CD14-positive monocyte (primary cell): ENCODE measurements around the gene NEFH. TPM values are rescaled to one million over a fixed set of nuclear protein-coding genes. Genes with fewer than 3 reads are reported as not detected.

ENCODE experiments used
- DNase-seq, 3 donors: peaks; one replicate each; pipeline ENCODE4 v3.0.0-alpha.2; 2011 to 2022
- H2AFZ ChIP-seq: 2 replicates; pipeline ENCODE4 v1.6.0; 2012; ENCODE audit warnings: mild to moderate bottlenecking, low read depth, low read length, inconsistent platforms; ENCODE audit not compliant: insufficient read depth, poor library complexity, severe bottlenecking
- H3K27ac ChIP-seq, 2 donors: 1 replicate in 1 of 2; 2 replicates in 1 of 2; pipeline ENCODE4 v1.5.1; 2012 to 2013; ENCODE audit warnings: low read length in 2 of 2, control low read depth in 1 of 2, inconsistent platforms in 1 of 2, low read depth in 1 of 2, mild to moderate bottlenecking in 1 of 2
- H3K27me3 ChIP-seq, 2 donors: one replicate each; pipeline versions ENCODE4 v1.6.0 to v1.6.1; 2011 to 2013; ENCODE audit warnings: low read length in 2 of 2; ENCODE audit not compliant: control insufficient read depth in 2 of 2, insufficient read depth in 2 of 2
- H3K36me3 ChIP-seq, 2 donors: replicated peaks in 1 of 2; 1 replicate in 1 of 2; 2 replicates in 1 of 2; pipeline versions ENCODE4 v1.5.1 to v1.6.1; 2012 to 2013; ENCODE audit warnings: low read length in 2 of 2, control low read depth in 1 of 2, inconsistent platforms in 1 of 2, mild to moderate bottlenecking in 1 of 2; ENCODE audit not compliant: insufficient read depth in 2 of 2, control insufficient read depth in 1 of 2
- H3K4me1 ChIP-seq, 2 donors: 1 replicate in 1 of 2; 2 replicates in 1 of 2; pipeline versions ENCODE4 v1.5.1 to v1.6.1; 2012 to 2013; ENCODE audit warnings: low read length in 2 of 2, control low read depth in 1 of 2, inconsistent platforms in 1 of 2, mild to moderate bottlenecking in 1 of 2, moderate library complexity in 1 of 2; ENCODE audit not compliant: insufficient read depth in 2 of 2, control insufficient read depth in 1 of 2
- H3K4me2 ChIP-seq: replicated peaks from 2 replicates; pipeline ENCODE3; 2012; ENCODE audit warnings: low read length, moderate library complexity, mild to moderate bottlenecking; ENCODE audit not compliant: poor library complexity, severe bottlenecking; ENCODE audit errors: extremely low read depth
- H3K4me3 ChIP-seq, 3 experiments: fragments of 200-600 bp in 1 of 3; sonication (generic) in 1 of 3; replicated peaks in 1 of 3; 1 replicate in 2 of 3; 2 replicates in 1 of 3; pipeline ENCODE4 v1.5.1; 2011 to 2013; ENCODE audit warnings: low read length in 3 of 3, mild to moderate bottlenecking in 3 of 3, control low read depth in 2 of 3, low read depth in 2 of 3, inconsistent platforms in 1 of 3, moderate library complexity in 1 of 3
- H3K79me2 ChIP-seq: 2 replicates; pipeline ENCODE4 v1.6.0; 2012; ENCODE audit warnings: mild to moderate bottlenecking, control low read depth, inconsistent platforms, low read length, moderate library complexity; ENCODE audit not compliant: insufficient read depth
- H3K9ac ChIP-seq: 2 replicates; pipeline ENCODE4 v1.6.0; 2017; ENCODE audit warnings: low read length, mild to moderate bottlenecking; ENCODE audit not compliant: insufficient read depth, poor library complexity, severe bottlenecking
- H3K9me3 ChIP-seq, 2 donors: replicated peaks in 1 of 2; 1 replicate in 1 of 2; 2 replicates in 1 of 2; pipeline versions ENCODE4 v1.5.1 to v1.6.1; 2012 to 2013; ENCODE audit warnings: low read length in 2 of 2, control low read depth in 1 of 2; ENCODE audit not compliant: control insufficient read depth in 1 of 2, insufficient read depth in 1 of 2
- H4K20me1 ChIP-seq: 2 replicates; pipeline ENCODE4 v1.6.0; 2012; ENCODE audit warnings: mild to moderate bottlenecking, low read length, control low read depth, moderate library complexity; ENCODE audit not compliant: insufficient read depth
- H3K27ac Mint-ChIP-seq, 7 donors: one replicate each; pipeline ENCODE4 v1.8.0; 2020; ENCODE audit warnings: mild to moderate bottlenecking in 7 of 7, mixed read lengths in 7 of 7, moderate library complexity in 6 of 7, inconsistent platforms in 2 of 7
- H3K27me3 Mint-ChIP-seq, 3 donors: one replicate each; pipeline ENCODE4 v1.8.0; 2021 to 2022; ENCODE audit warnings: low read depth in 3 of 3, mild to moderate bottlenecking in 3 of 3, mixed read lengths in 3 of 3, moderate library complexity in 3 of 3, inconsistent platforms in 1 of 3
- H3K36me3 Mint-ChIP-seq, 2 donors: one replicate each; pipeline ENCODE4 v1.8.0; 2020; ENCODE audit warnings: mixed read lengths in 2 of 2, inconsistent platforms in 1 of 2, mild to moderate bottlenecking in 1 of 2
- H3K4me1 Mint-ChIP-seq: one replicate; pipeline ENCODE4 v1.8.0; 2020; ENCODE audit warnings: mild to moderate bottlenecking, mixed read lengths
- H3K4me3 Mint-ChIP-seq, 2 donors: one replicate each; pipeline ENCODE4 v1.8.0; 2020; ENCODE audit warnings: mild to moderate bottlenecking in 2 of 2, mixed read lengths in 2 of 2, moderate library complexity in 1 of 2
- H3K9me3 Mint-ChIP-seq, 7 donors: one replicate each; pipeline ENCODE4 v1.8.0; 2020 to 2022; ENCODE audit warnings: mixed read lengths in 7 of 7, mild to moderate bottlenecking in 6 of 7, moderate library complexity in 6 of 7, inconsistent platforms in 2 of 7
- WGBS: methylation state at CpG from one replicate; pipeline ENCODE4 v1.1.5; 2013; ENCODE audit warnings: missing lambda C conversion rate; ENCODE audit not compliant: insufficient coverage; 5-methylcytosine and 5-hydroxymethylcytosine counted together
- intact Hi-C, 2 donors: fragments of 100-400 bp; cut with micrococcal nuclease; formaldehyde crosslinking; loops; one replicate each; pipeline versions ENCODE4 v1.15.0 to v1.15.1; 2023
- polyA plus RNA-seq, 3 donors: library from polyadenylated mRNA; depleted of rRNA in 1 of 3; unstranded in 2 of 3; stranded (reverse) in 1 of 3; fragments of 300-500 nt in 2 of 3; fragments of >200 nt in 1 of 3; fragmentation: Illumina TruSeq in 2 of 3; gene quantifications; 1 replicate in 2 of 3; 2 replicates in 1 of 3; pipeline ENCODE4 v1.2.3, GENCODE V29; 2012 to 2021
- TF ChIP-seq, protein P1 (sequence below): fragments of 200-600 bp; IDR thresholded peaks from one replicate; pipeline ENCODE4 v1.8.0; 2022; ENCODE audit warnings: antibody characterized with exemption, mild to moderate bottlenecking

NEFH gene
- polyA plus RNA-seq, 3 donors: 0.20 to 1.2 (median 0.74) TPM

DNA sequence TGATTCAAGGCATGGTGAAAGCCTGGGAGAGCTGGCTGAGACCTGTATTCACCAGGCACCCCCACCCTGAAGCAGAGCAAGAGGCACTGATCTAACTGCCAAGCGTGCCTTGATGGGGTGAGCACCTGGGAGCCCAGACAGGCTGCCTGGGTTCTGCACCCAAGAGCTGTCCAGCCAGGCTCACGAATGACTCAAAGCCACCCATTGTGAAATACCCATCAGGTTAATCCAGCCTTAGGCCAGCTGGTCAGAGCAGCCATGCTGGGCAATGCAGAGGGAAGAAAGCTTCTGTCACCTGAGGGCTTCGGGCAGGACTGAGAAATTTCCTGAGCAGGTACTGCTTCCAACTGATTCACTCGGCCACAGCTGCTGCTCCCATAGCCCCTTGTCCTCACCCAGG is 51.4 kb downstream of the NEFH start:
- Histone ChIP-seq H3K4me2 (no peak overlapping the region), H4K20me1 (no peaks in the 10 kb centered on the region), H3K9ac (no peak overlapping the region), H3K9me3 (no peaks in the 10 kb centered on the region), H2AFZ (no peak overlapping the region), H3K79me2 (no peaks in the 10 kb centered on the region), H3K4me1 (no peaks in the 10 kb centered on the region), H3K27ac (no peak overlapping the region), H3K36me3 (peaks cover 84 to 96% of the 10 kb centered on the region in 2 donors), H3K4me3 (no peak overlapping the region), H3K27me3 (no peaks in the 10 kb centered on the region)
- peaks cover 0 to 6% (median 4%) of the 10 kb centered on the region in 7 donors for H3K9me3 Mint-ChIP-seq
- TF ChIP-seq, protein P1, sequence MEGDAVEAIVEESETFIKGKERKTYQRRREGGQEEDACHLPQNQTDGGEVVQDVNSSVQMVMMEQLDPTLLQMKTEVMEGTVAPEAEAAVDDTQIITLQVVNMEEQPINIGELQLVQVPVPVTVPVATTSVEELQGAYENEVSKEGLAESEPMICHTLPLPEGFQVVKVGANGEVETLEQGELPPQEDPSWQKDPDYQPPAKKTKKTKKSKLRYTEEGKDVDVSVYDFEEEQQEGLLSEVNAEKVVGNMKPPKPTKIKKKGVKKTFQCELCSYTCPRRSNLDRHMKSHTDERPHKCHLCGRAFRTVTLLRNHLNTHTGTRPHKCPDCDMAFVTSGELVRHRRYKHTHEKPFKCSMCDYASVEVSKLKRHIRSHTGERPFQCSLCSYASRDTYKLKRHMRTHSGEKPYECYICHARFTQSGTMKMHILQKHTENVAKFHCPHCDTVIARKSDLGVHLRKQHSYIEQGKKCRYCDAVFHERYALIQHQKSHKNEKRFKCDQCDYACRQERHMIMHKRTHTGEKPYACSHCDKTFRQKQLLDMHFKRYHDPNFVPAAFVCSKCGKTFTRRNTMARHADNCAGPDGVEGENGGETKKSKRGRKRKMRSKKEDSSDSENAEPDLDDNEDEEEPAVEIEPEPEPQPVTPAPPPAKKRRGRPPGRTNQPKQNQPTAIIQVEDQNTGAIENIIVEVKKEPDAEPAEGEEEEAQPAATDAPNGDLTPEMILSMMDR: no peak
- intact Hi-C loops: no loop called here
- no peak overlapping the region for H3K4me3 Mint-ChIP-seq
- DNase-seq: no peak
- 96% methylated on average over 2 of the region's 4 CpGs for WGBS
- no peaks in the 10 kb centered on the region for H3K4me1 Mint-ChIP-seq
- H3K27me3 Mint-ChIP-seq: no peaks in the 10 kb centered on the region
- H3K36me3 Mint-ChIP-seq: peaks cover 88 to 98% of the 10 kb centered on the region in 2 donors
- no peak overlapping the region for H3K27ac Mint-ChIP-seq

DNA sequence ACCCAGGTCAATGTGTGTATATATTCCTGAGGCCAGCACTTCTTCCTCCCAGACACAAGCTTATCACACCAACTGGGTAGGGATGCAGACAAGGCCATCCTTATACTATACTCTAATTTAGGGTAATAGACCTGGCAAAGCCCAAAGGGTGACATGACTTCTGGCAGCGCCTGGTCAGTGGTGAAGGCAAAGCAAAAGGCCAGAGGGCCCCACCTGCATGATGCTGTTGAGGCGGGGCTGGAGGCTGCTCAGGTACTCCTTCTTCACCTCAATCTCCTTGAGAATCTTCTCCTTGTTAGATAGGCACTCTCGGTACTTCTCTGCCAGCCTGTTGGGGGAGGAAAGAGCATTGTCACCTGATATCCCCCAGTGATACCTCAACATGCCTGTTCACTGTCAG is 56.4 kb downstream of the NEFH start:
- peaks cover 76 to 95% of the 10 kb centered on the region in 2 donors for H3K36me3 Mint-ChIP-seq
- H4K20me1 ChIP-seq: no peaks in the 10 kb centered on the region
- H2AFZ ChIP-seq: no peak overlapping the region
- 88% methylated on average over 1 of the region's 3 CpGs for WGBS
- H3K9me3 ChIP-seq: no peaks in the 10 kb centered on the region
- H3K79me2 ChIP-seq: no peaks in the 10 kb centered on the region
- no peaks in the 10 kb centered on the region for H3K27me3 ChIP-seq
- peaks cover 0 to 6% (median 4%) of the 10 kb centered on the region in 7 donors for H3K9me3 Mint-ChIP-seq
- H3K4me3 Mint-ChIP-seq: no peak overlapping the region
- intact Hi-C loops: no loop called here
- H3K27ac Mint-ChIP-seq: no peak overlapping the region
- H3K4me1 ChIP-seq: no peaks in the 10 kb centered on the region
- DNase-seq: no peak
- H3K27me3 Mint-ChIP-seq: no peaks in the 10 kb centered on the region
- no peaks in the 10 kb centered on the region for H3K4me1 Mint-ChIP-seq
- TF ChIP-seq, protein P1: no peak
- no peak overlapping the region for H3K4me3 ChIP-seq
- H3K36me3 ChIP-seq: peaks cover 79 to 93% of the 10 kb centered on the region in 2 donors
- H3K4me2 ChIP-seq: no peak overlapping the region
- no peak overlapping the region for H3K9ac ChIP-seq
- H3K27ac ChIP-seq: no peak overlapping the region
